CD14-positive monocyte (primary cell): ENCODE data around the gene GNG4. TPM values are rescaled to one million over a fixed set of nuclear protein-coding genes. Genes with fewer than 3 reads are reported as not detected.
A peak's percentile ranks its signal among the peaks of the same experiment; 100 is the strongest.

Experiments
- DNase-seq, 3 donors: peaks; one replicate each; pipeline ENCODE4 v3.0.0-alpha.2; 2011 to 2022
- H2AFZ ChIP-seq: 2 replicates; pipeline ENCODE4 v1.6.0; 2012; ENCODE audit warnings: mild to moderate bottlenecking, low read depth, low read length, inconsistent platforms; ENCODE audit not compliant: insufficient read depth, poor library complexity, severe bottlenecking
- H3K27ac ChIP-seq, 2 donors: 1 replicate in 1 of 2; 2 replicates in 1 of 2; pipeline ENCODE4 v1.5.1; 2012 to 2013; ENCODE audit warnings: low read length in 2 of 2, control low read depth in 1 of 2, inconsistent platforms in 1 of 2, low read depth in 1 of 2, mild to moderate bottlenecking in 1 of 2
- H3K27me3 ChIP-seq, 2 donors: one replicate each; pipeline versions ENCODE4 v1.6.0 to v1.6.1; 2011 to 2013; ENCODE audit warnings: low read length in 2 of 2; ENCODE audit not compliant: control insufficient read depth in 2 of 2, insufficient read depth in 2 of 2
- H3K36me3 ChIP-seq, 2 donors: replicated peaks in 1 of 2; 1 replicate in 1 of 2; 2 replicates in 1 of 2; pipeline versions ENCODE4 v1.5.1 to v1.6.1; 2012 to 2013; ENCODE audit warnings: low read length in 2 of 2, control low read depth in 1 of 2, inconsistent platforms in 1 of 2, mild to moderate bottlenecking in 1 of 2; ENCODE audit not compliant: insufficient read depth in 2 of 2, control insufficient read depth in 1 of 2
- H3K4me1 ChIP-seq, 2 donors: 1 replicate in 1 of 2; 2 replicates in 1 of 2; pipeline versions ENCODE4 v1.5.1 to v1.6.1; 2012 to 2013; ENCODE audit warnings: low read length in 2 of 2, control low read depth in 1 of 2, inconsistent platforms in 1 of 2, mild to moderate bottlenecking in 1 of 2, moderate library complexity in 1 of 2; ENCODE audit not compliant: insufficient read depth in 2 of 2, control insufficient read depth in 1 of 2
- H3K4me2 ChIP-seq: replicated peaks from 2 replicates; pipeline ENCODE3; 2012; ENCODE audit warnings: low read length, moderate library complexity, mild to moderate bottlenecking; ENCODE audit not compliant: poor library complexity, severe bottlenecking; ENCODE audit errors: extremely low read depth
- H3K4me3 ChIP-seq, 3 experiments: fragments of 200-600 bp in 1 of 3; sonication (generic) in 1 of 3; replicated peaks in 1 of 3; 1 replicate in 2 of 3; 2 replicates in 1 of 3; pipeline ENCODE4 v1.5.1; 2011 to 2013; ENCODE audit warnings: low read length in 3 of 3, mild to moderate bottlenecking in 3 of 3, control low read depth in 2 of 3, low read depth in 2 of 3, inconsistent platforms in 1 of 3, moderate library complexity in 1 of 3
- H3K79me2 ChIP-seq: 2 replicates; pipeline ENCODE4 v1.6.0; 2012; ENCODE audit warnings: mild to moderate bottlenecking, control low read depth, inconsistent platforms, low read length, moderate library complexity; ENCODE audit not compliant: insufficient read depth
- H3K9ac ChIP-seq: 2 replicates; pipeline ENCODE4 v1.6.0; 2017; ENCODE audit warnings: low read length, mild to moderate bottlenecking; ENCODE audit not compliant: insufficient read depth, poor library complexity, severe bottlenecking
- H3K9me3 ChIP-seq, 2 donors: replicated peaks in 1 of 2; 1 replicate in 1 of 2; 2 replicates in 1 of 2; pipeline versions ENCODE4 v1.5.1 to v1.6.1; 2012 to 2013; ENCODE audit warnings: low read length in 2 of 2, control low read depth in 1 of 2; ENCODE audit not compliant: control insufficient read depth in 1 of 2, insufficient read depth in 1 of 2
- H4K20me1 ChIP-seq: 2 replicates; pipeline ENCODE4 v1.6.0; 2012; ENCODE audit warnings: mild to moderate bottlenecking, low read length, control low read depth, moderate library complexity; ENCODE audit not compliant: insufficient read depth
- H3K27ac Mint-ChIP-seq, 7 donors: one replicate each; pipeline ENCODE4 v1.8.0; 2020; ENCODE audit warnings: mild to moderate bottlenecking in 7 of 7, mixed read lengths in 7 of 7, moderate library complexity in 6 of 7, inconsistent platforms in 2 of 7
- H3K27me3 Mint-ChIP-seq, 3 donors: one replicate each; pipeline ENCODE4 v1.8.0; 2021 to 2022; ENCODE audit warnings: low read depth in 3 of 3, mild to moderate bottlenecking in 3 of 3, mixed read lengths in 3 of 3, moderate library complexity in 3 of 3, inconsistent platforms in 1 of 3
- H3K36me3 Mint-ChIP-seq, 2 donors: one replicate each; pipeline ENCODE4 v1.8.0; 2020; ENCODE audit warnings: mixed read lengths in 2 of 2, inconsistent platforms in 1 of 2, mild to moderate bottlenecking in 1 of 2
- H3K4me1 Mint-ChIP-seq: one replicate; pipeline ENCODE4 v1.8.0; 2020; ENCODE audit warnings: mild to moderate bottlenecking, mixed read lengths
- H3K4me3 Mint-ChIP-seq, 2 donors: one replicate each; pipeline ENCODE4 v1.8.0; 2020; ENCODE audit warnings: mild to moderate bottlenecking in 2 of 2, mixed read lengths in 2 of 2, moderate library complexity in 1 of 2
- H3K9me3 Mint-ChIP-seq, 7 donors: one replicate each; pipeline ENCODE4 v1.8.0; 2020 to 2022; ENCODE audit warnings: mixed read lengths in 7 of 7, mild to moderate bottlenecking in 6 of 7, moderate library complexity in 6 of 7, inconsistent platforms in 2 of 7
- CTCF ChIP-seq: fragments of 200-600 bp; IDR thresholded peaks from one replicate; pipeline ENCODE4 v1.8.0; 2022; ENCODE audit warnings: antibody characterized with exemption, mild to moderate bottlenecking
- WGBS: methylation state at CpG from one replicate; pipeline ENCODE4 v1.1.5; 2013; ENCODE audit warnings: missing lambda C conversion rate; ENCODE audit not compliant: insufficient coverage; 5-methylcytosine and 5-hydroxymethylcytosine counted together
- intact Hi-C, 2 donors: fragments of 100-400 bp; cut with micrococcal nuclease; formaldehyde crosslinking; loops; one replicate each; pipeline versions ENCODE4 v1.15.0 to v1.15.1; 2023
- polyA plus RNA-seq, 3 donors: library from polyadenylated mRNA; depleted of rRNA in 1 of 3; unstranded in 2 of 3; stranded (reverse) in 1 of 3; fragments of 300-500 nt in 2 of 3; fragments of >200 nt in 1 of 3; fragmentation: Illumina TruSeq in 2 of 3; gene quantifications; 1 replicate in 2 of 3; 2 replicates in 1 of 3; pipeline ENCODE4 v1.2.3, GENCODE V29; 2012 to 2021

GNG4 gene
- polyA plus RNA-seq, 3 donors: not detected

- Histone ChIP-seq H2AFZ (no peak overlapping the region), H3K9me3 (peaks cover 0 to 18% of the 10 kb centered on the region in 2 donors), H3K4me3 (no peak overlapping the region), H3K4me2 (no peak overlapping the region), H4K20me1 (no peaks in the 10 kb centered on the region), H3K4me1 (peaks cover 22 to 23% of the 10 kb centered on the region in 2 donors), H3K9ac (no peak overlapping the region), H3K36me3 (no peaks in the 10 kb centered on the region), H3K27me3 (peaks cover 52 to 70% of the 10 kb centered on the region in 2 donors), H3K79me2 (no peaks in the 10 kb centered on the region), H3K27ac (no peak overlapping the region)
- peaks cover 19% of the 10 kb centered on the region for H3K4me1 Mint-ChIP-seq
- peaks cover 0 to 24% (median 10%) of the 10 kb centered on the region in 7 donors for H3K9me3 Mint-ChIP-seq
- 100% methylated on average over 7 of the region's 11 CpGs for WGBS
- no peak for TF ChIP-seq CTCF
- no peak for DNase-seq
- H3K4me3 Mint-ChIP-seq: peak overlapping the region in 1 of 2 donors; percentile 71
- H3K36me3 Mint-ChIP-seq: peaks cover 9 to 13% of the 10 kb centered on the region in 2 donors
- intact Hi-C loops: loop anchor here (10.0 kb wide), 2 partner anchors 128 to 138 kb away; no protein-coding TSS in a partner anchor
- peaks cover 61 to 73% (median 70%) of the 10 kb centered on the region in 3 donors for H3K27me3 Mint-ChIP-seq
- H3K27ac Mint-ChIP-seq: no peak overlapping the region
These were observed 2.8 kb upstream of the GNG4 start for GRCh38 chr1:235652364-235652763.

- peaks cover 58 to 79% of the 10 kb centered on the region in 2 donors for H3K27me3 ChIP-seq
- H3K9me3 Mint-ChIP-seq: peaks cover 0 to 24% (median 11%) of the 10 kb centered on the region in 7 donors
- TF ChIP-seq CTCF: no peak
- peaks cover 70 to 82% (median 79%) of the 10 kb centered on the region in 3 donors for H3K27me3 Mint-ChIP-seq
- H3K36me3 Mint-ChIP-seq: peaks cover 9 to 13% of the 10 kb centered on the region in 2 donors
- WGBS: 39% methylated on average over 4 of the region's 10 CpGs
- no peak overlapping the region for H3K9ac ChIP-seq
- peaks cover 19% of the 10 kb centered on the region for H3K4me1 Mint-ChIP-seq
- peak overlapping the region; percentile 46 for H2AFZ ChIP-seq
- no peak overlapping the region for H3K4me3 ChIP-seq
- H3K36me3 ChIP-seq: no peaks in the 10 kb centered on the region
- H3K4me2 ChIP-seq: no peak overlapping the region
- H3K9me3 ChIP-seq: peaks cover 0 to 23% of the 10 kb centered on the region in 2 donors
- no peaks in the 10 kb centered on the region for H4K20me1 ChIP-seq
- H3K4me3 Mint-ChIP-seq: peak overlapping the region; percentile 56 to 86
- no peak for DNase-seq
- H3K79me2 ChIP-seq: no peaks in the 10 kb centered on the region
- no peak overlapping the region for H3K27ac Mint-ChIP-seq
- H3K27ac ChIP-seq: no peak overlapping the region
- intact Hi-C loops: loop anchor here (10.0 kb wide), 2 partner anchors 126 to 136 kb away; no protein-coding TSS in a partner anchor
- peaks cover 22 to 23% of the 10 kb centered on the region in 2 donors for H3K4me1 ChIP-seq
These were observed 1.7 kb upstream of the GNG4 start for GRCh38 chr1:235651170-235651806.
